HCT116 (cell line): Measurements from ENCODE around the gene CCDC192. TPM values are rescaled to one million over a fixed set of nuclear protein-coding genes. Genes with fewer than 3 reads are reported as not detected.

Experiments used
- ATAC-seq: fragments of 200-7000 bp; cut with Tn5 transposase; 2 replicates; pipeline ENCODE4 v1.9.1; 2020; ENCODE audit warnings: mild to moderate bottlenecking, moderate library complexity
- BruUV-seq: library from RNA; stranded (reverse); fragments of 400-500 nt; replicated peaks from 2 replicates; lab custom pipeline; 2021; lab: Mats Ljungman, UMichigan
- CTCF ChIA-PET: fragments of 300-600 bp; sonication (Branson Sonifier 250); formaldehyde crosslinking; loops from one replicate; lab custom pipeline; 2021; ENCODE audit warnings: antibody characterized with exemption; lab: Charles Lee
- POLR2A ChIA-PET: fragments of 300-600, 350-600 bp; sonication (Branson Sonifier 250); formaldehyde crosslinking; loops from one replicate; lab custom pipeline; 2021; ENCODE audit warnings: antibody characterized with exemption; lab: Charles Lee
- RAD21 ChIA-PET, 2 experiments: fragments of 300-600 bp; sonication (Branson Sonifier 250); formaldehyde crosslinking; loops; one replicate each; lab custom pipeline; 2023; ENCODE audit warnings: low total read pairs in 2 of 2; ENCODE audit not compliant: uncharacterized antibody in 2 of 2, unreplicated experiment in 2 of 2, low non-redundant PET in 1 of 2; lab: Charles Lee
- DNase-seq: peaks from one replicate; pipeline ENCODE4 v3.0.0-alpha.2; 2010; ENCODE audit warnings: low read depth, low spot score
- H2AFZ ChIP-seq: fragments of 200-600 bp; shearing (Covaris generic), sonication (generic); 2 replicates; pipeline ENCODE4 v1.6.1; 2017; ENCODE audit warnings: low read depth, mixed run types, mixed read lengths, antibody characterized with exemption, low read length; ENCODE audit not compliant: poor library complexity, severe bottlenecking
- H3K27ac ChIP-seq: 2 replicates; pipeline ENCODE4 v1.5.1; 2012; ENCODE audit warnings: low read depth, low read length
- H3K27me3 ChIP-seq: fragments of 200-600 bp; sonication (generic); 2 replicates; pipeline ENCODE4 v1.6.1; 2016; ENCODE audit warnings: mixed run types, low read length, mixed read lengths; ENCODE audit not compliant: insufficient read depth
- H3K36me3 ChIP-seq, 2 experiments: fragments of 200-500 bp in 1 of 2; fragments of 200-600 bp in 1 of 2; sonication (Bioruptor generic) in 1 of 2; sonication (generic) in 1 of 2; 2 replicates each; pipeline versions ENCODE4 v1.5.1 to v1.6.1; 2014 to 2016; ENCODE audit warnings: low read length in 2 of 2, inconsistent platforms in 1 of 2, mixed read lengths in 1 of 2, mixed run types in 1 of 2; ENCODE audit not compliant: insufficient read depth in 2 of 2, control insufficient read depth in 1 of 2
- H3K4me1 ChIP-seq, 2 experiments: fragments of 200-600 bp in 1 of 2; sonication (generic) in 1 of 2; 2 replicates each; pipeline versions ENCODE4 v1.5.1 to v1.6.1; 2012 to 2017; ENCODE audit warnings: low read length in 2 of 2, inconsistent platforms in 1 of 2, mild to moderate bottlenecking in 1 of 2, mixed read lengths in 1 of 2, mixed run types in 1 of 2, moderate library complexity in 1 of 2; ENCODE audit not compliant: insufficient read depth in 2 of 2, control insufficient read depth in 1 of 2
- H3K4me2 ChIP-seq: fragments of 200-600 bp; sonication (generic); 2 replicates; pipeline ENCODE4 v1.6.1; 2017; ENCODE audit warnings: mixed run types, low read length, mixed read lengths
- H3K4me3 ChIP-seq, 2 experiments: fragments of 200-600 bp in 1 of 2; sonication (generic) in 1 of 2; replicated peaks in 1 of 2; 2 replicates each; pipeline ENCODE4 v1.5.1; 2011 to 2016; ENCODE audit warnings: low read length in 2 of 2, control low read depth in 1 of 2, low read depth in 1 of 2, mild to moderate bottlenecking in 1 of 2, mixed read lengths in 1 of 2, mixed run types in 1 of 2
- H3K79me2 ChIP-seq: fragments of 200-600 bp; sonication (generic); 2 replicates; pipeline ENCODE4 v1.6.1; 2017; ENCODE audit warnings: mild to moderate bottlenecking, mixed run types, low read length, moderate library complexity, mixed read lengths; ENCODE audit not compliant: insufficient read depth
- H3K9ac ChIP-seq: fragments of 200-600 bp; sonication (generic); 2 replicates; pipeline ENCODE4 v1.6.1; 2016; ENCODE audit warnings: low read length, mixed read lengths
- H3K9me2 ChIP-seq: fragments of 200-600 bp; sonication (generic), shearing (Covaris generic); 2 replicates; pipeline ENCODE4 v1.6.1; 2017; ENCODE audit warnings: mixed run types, mild to moderate bottlenecking, moderate library complexity; ENCODE audit not compliant: insufficient read depth
- H3K9me3 ChIP-seq, 2 experiments: fragments of 200-500 bp in 1 of 2; fragments of 200-600 bp in 1 of 2; sonication (Bioruptor generic) in 1 of 2; sonication (generic) in 1 of 2; 2 replicates each; pipeline ENCODE4 v1.6.1; 2014 to 2017; ENCODE audit warnings: low read length in 2 of 2, mixed read lengths in 2 of 2, inconsistent platforms in 1 of 2, low read depth in 1 of 2, mild to moderate bottlenecking in 1 of 2, mixed run types in 1 of 2, moderate library complexity in 1 of 2; ENCODE audit not compliant: control insufficient read depth in 1 of 2, insufficient read depth in 1 of 2
- H4K20me1 ChIP-seq: fragments of 200-600 bp; sonication (generic), shearing (Covaris generic); 2 replicates; pipeline ENCODE4 v1.6.1; 2017; ENCODE audit warnings: mixed run types, mild to moderate bottlenecking, moderate library complexity; ENCODE audit not compliant: insufficient read depth
- ATF3 ChIP-seq: IDR thresholded peaks from 2 replicates; pipeline ENCODE4 v1.6.1; 2012
- CBX3 ChIP-seq: IDR thresholded peaks from 2 replicates; pipeline ENCODE4 v1.6.1; 2012; ENCODE audit warnings: low read depth
- CEBPB ChIP-seq: IDR thresholded peaks from 2 replicates; pipeline ENCODE4 v1.6.1; 2012; ENCODE audit warnings: low read depth
- EGR1 ChIP-seq: IDR thresholded peaks from 2 replicates; pipeline ENCODE4 v1.6.1; 2012; ENCODE audit warnings: low read depth
- ELF1 ChIP-seq: IDR thresholded peaks from 2 replicates; pipeline ENCODE4 v1.6.1; 2012; ENCODE audit warnings: low read depth, borderline replicate concordance
- EZH2 ChIP-seq: fragments of 200-600 bp; sonication (generic); IDR thresholded peaks from 2 replicates; pipeline ENCODE4 v1.6.1; 2017; ENCODE audit warnings: antibody characterized with exemption, mixed run types
- EZH2phosphoT487 ChIP-seq: fragments of 200-600 bp; IDR thresholded peaks from 2 replicates; pipeline ENCODE4 v1.6.1; 2018; ENCODE audit warnings: antibody characterized with exemption, borderline replicate concordance
- FOSL1 ChIP-seq: IDR thresholded peaks from 2 replicates; pipeline ENCODE4 v1.6.1; 2012; ENCODE audit warnings: low read depth
- JUND ChIP-seq: IDR thresholded peaks from 2 replicates; pipeline ENCODE4 v1.6.1; 2012
- POLR2A ChIP-seq: IDR thresholded peaks from 2 replicates; pipeline ENCODE4 v1.7.0; 2011; ENCODE audit warnings: borderline replicate concordance; ENCODE audit not compliant: insufficient read depth, insufficient read length; ENCODE audit errors: extremely low read depth
- POLR2AphosphoS5 ChIP-seq: IDR thresholded peaks from 2 replicates; pipeline ENCODE4 v1.6.1; 2011; ENCODE audit warnings: mild to moderate bottlenecking, low read depth, low read length, moderate library complexity
- RAD21 ChIP-seq: IDR thresholded peaks from 2 replicates; pipeline ENCODE4 v1.6.1; 2012; ENCODE audit warnings: low read depth, mild to moderate bottlenecking
- SIN3A ChIP-seq: IDR thresholded peaks from 2 replicates; pipeline ENCODE4 v1.6.1; 2012; ENCODE audit warnings: low read depth
- SP1 ChIP-seq: IDR thresholded peaks from 2 replicates; pipeline ENCODE4 v1.6.1; 2012; ENCODE audit warnings: low read depth
- SRF ChIP-seq: IDR thresholded peaks from 2 replicates; pipeline ENCODE4 v1.6.1; 2012; ENCODE audit warnings: low read depth
- ZNF274 ChIP-seq: fragments of 200-500 bp; sonication (Bioruptor generic); IDR thresholded peaks from 2 replicates; pipeline ENCODE4 v1.6.1; 2014; ENCODE audit warnings: mild to moderate bottlenecking, low read depth, low read length, inconsistent platforms
- intact Hi-C: fragments of 100-400 bp; cut with micrococcal nuclease; formaldehyde crosslinking; loops from 2 replicates; pipeline ENCODE4 v1.10.0; 2022
- total RNA-seq: library from RNA; stranded (reverse); gene quantifications from one replicate; pipeline ENCODE4 v1.2.1, GENCODE V29; 2021; ENCODE audit not compliant: unreplicated experiment
- TF ChIP-seq, protein P1 (sequence below): IDR thresholded peaks from 2 replicates; pipeline ENCODE4 v1.6.1; 2011; ENCODE audit warnings: mild to moderate bottlenecking, low read length, moderate library complexity; ENCODE audit not compliant: insufficient replicate concordance; ENCODE audit errors: extremely low read depth
- TF ChIP-seq, protein P2 (sequence below): IDR thresholded peaks from 2 replicates; pipeline ENCODE4 v1.6.1; 2012

CCDC192 gene
- total RNA-seq, 1 experiment from 2014 or later, result not detected

DNA sequence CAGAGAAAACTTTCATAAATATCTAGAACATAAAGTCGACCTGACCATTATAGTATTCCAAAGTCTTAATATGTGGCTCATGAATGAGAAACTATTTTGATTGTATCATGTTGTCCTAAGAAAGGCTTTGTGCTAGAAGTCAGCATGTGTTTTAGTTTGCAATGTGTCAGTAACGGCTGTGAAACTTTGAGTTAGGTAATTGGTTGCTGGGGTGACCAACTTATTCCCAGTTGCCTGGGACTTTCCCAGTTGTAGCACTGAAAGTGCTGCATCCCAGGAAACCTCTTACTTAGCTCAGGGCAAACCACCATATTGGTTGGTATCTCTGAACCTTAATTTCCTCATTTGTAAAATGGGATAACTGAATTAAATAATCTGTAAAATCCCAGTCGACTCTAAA is 265.8 kb downstream of the CCDC192 start:
- Histone ChIP-seq H3K27ac (no peak overlapping the region), H3K9ac (no peak overlapping the region), H3K27me3 (no peaks in the 10 kb centered on the region), H3K4me2 (no peak overlapping the region)
- CTCF ChIA-PET, result no interaction called here
- no peak for DNase-seq
- TF ChIP-seq POLR2A (no peak), CBX3 (no peak), EGR1 (no peak), SIN3A (no peak), ELF1 (no peak), RAD21 (no peak), SRF (no peak), CEBPB (no peak), SP1 (no peak), ATF3 (no peak), POLR2AphosphoS5 (no peak), EZH2 (no peak), JUND (no peak), EZH2phosphoT487 (no peak), FOSL1 (no peak), ZNF274 (no peak)
- TF ChIP-seq, protein P1, sequence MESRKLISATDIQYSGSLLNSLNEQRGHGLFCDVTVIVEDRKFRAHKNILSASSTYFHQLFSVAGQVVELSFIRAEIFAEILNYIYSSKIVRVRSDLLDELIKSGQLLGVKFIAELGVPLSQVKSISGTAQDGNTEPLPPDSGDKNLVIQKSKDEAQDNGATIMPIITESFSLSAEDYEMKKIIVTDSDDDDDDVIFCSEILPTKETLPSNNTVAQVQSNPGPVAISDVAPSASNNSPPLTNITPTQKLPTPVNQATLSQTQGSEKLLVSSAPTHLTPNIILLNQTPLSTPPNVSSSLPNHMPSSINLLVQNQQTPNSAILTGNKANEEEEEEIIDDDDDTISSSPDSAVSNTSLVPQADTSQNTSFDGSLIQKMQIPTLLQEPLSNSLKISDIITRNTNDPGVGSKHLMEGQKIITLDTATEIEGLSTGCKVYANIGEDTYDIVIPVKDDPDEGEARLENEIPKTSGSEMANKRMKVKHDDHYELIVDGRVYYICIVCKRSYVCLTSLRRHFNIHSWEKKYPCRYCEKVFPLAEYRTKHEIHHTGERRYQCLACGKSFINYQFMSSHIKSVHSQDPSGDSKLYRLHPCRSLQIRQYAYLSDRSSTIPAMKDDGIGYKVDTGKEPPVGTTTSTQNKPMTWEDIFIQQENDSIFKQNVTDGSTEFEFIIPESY, result no peak
- TF ChIP-seq, protein P2, sequence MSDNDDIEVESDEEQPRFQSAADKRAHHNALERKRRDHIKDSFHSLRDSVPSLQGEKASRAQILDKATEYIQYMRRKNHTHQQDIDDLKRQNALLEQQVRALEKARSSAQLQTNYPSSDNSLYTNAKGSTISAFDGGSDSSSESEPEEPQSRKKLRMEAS, result no peak
- TF ChIP-seq, all 23 proteins: peak for 0
- no peak for ATAC-seq
- ChIA-PET POLR2A (no interaction called here), RAD21 (no interaction called here)
- Histone ChIP-seq H4K20me1 (no peaks in the 10 kb centered on the region), H3K9me2 (0 out of 2 replicates have a peak, but pooled peaks cover 3% of the 10 kb centered on the region), H3K36me3 (no peaks in the 10 kb centered on the region), H2AFZ (no peak overlapping the region), H3K4me3 (no peak overlapping the region), H3K4me1 (no peaks in the 10 kb centered on the region), H3K9me3 (no peaks in the 10 kb centered on the region), H3K79me2 (no peaks in the 10 kb centered on the region)
- no TSS peak for BruUV-seq
- intact Hi-C loops, result no loop called here
